ENCODE data around the gene ELSPBP1.

DNA sequence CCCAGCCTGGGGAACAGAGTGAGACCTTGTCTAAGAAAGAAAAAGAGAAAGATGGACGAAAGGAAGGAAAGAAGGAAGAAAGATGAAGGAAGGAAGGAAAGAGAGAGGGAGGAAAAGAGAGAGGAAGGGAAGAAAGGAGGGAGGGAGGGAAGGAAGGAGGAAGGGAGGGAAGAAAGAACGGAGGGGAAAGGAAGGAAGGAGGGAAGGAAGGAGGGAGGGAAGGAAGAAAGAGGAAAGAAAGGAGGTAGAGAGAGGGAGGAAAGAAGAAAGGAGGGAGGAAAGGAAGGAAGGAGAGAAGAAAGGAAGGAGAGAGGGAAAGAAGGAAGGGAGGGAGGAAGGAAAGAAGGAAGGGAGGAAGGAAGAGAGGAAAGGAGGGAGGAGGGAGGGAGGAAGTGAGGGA lies 28.6 kb downstream of the ELSPBP1 start:
- TF ChIP-seq, protein P1, sequence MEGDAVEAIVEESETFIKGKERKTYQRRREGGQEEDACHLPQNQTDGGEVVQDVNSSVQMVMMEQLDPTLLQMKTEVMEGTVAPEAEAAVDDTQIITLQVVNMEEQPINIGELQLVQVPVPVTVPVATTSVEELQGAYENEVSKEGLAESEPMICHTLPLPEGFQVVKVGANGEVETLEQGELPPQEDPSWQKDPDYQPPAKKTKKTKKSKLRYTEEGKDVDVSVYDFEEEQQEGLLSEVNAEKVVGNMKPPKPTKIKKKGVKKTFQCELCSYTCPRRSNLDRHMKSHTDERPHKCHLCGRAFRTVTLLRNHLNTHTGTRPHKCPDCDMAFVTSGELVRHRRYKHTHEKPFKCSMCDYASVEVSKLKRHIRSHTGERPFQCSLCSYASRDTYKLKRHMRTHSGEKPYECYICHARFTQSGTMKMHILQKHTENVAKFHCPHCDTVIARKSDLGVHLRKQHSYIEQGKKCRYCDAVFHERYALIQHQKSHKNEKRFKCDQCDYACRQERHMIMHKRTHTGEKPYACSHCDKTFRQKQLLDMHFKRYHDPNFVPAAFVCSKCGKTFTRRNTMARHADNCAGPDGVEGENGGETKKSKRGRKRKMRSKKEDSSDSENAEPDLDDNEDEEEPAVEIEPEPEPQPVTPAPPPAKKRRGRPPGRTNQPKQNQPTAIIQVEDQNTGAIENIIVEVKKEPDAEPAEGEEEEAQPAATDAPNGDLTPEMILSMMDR (IDR thresholded peaks at IDR 0.05), result no peak
- TF ChIP-seq POLR2A (IDR thresholded peaks at IDR 0.05), result no peak
